Loucy (cell line): Measurements from ENCODE around the gene RNF38.

Experiments used
- EZH2phosphoT487 ChIP-seq: fragments of 200-600 bp; IDR thresholded peaks from 2 replicates; pipeline ENCODE4 v1.6.1; 2018; ENCODE audit warnings: antibody characterized with exemption, mild to moderate bottlenecking, moderate library complexity, borderline replicate concordance
- TF ChIP-seq, protein P1 (sequence below): fragments of 200-600 bp; sonication (generic); conservative IDR thresholded peaks from 2 replicates; pipeline ENCODE4 v1.5.1; 2014; ENCODE audit warnings: mild to moderate bottlenecking, antibody characterized with exemption, low read length

GRCh38 chr9:36292641-36293040, 107.4 kb downstream of the RNF38 start:
- TF ChIP-seq, protein P1, sequence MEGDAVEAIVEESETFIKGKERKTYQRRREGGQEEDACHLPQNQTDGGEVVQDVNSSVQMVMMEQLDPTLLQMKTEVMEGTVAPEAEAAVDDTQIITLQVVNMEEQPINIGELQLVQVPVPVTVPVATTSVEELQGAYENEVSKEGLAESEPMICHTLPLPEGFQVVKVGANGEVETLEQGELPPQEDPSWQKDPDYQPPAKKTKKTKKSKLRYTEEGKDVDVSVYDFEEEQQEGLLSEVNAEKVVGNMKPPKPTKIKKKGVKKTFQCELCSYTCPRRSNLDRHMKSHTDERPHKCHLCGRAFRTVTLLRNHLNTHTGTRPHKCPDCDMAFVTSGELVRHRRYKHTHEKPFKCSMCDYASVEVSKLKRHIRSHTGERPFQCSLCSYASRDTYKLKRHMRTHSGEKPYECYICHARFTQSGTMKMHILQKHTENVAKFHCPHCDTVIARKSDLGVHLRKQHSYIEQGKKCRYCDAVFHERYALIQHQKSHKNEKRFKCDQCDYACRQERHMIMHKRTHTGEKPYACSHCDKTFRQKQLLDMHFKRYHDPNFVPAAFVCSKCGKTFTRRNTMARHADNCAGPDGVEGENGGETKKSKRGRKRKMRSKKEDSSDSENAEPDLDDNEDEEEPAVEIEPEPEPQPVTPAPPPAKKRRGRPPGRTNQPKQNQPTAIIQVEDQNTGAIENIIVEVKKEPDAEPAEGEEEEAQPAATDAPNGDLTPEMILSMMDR = no peak
- no peak for TF ChIP-seq EZH2phosphoT487
